Islet of Langerhans (tissue), 1 donor: ENCODE data around the gene ADPRM.
"Not testable (repeated sequence)": the region's sequence is repeated elsewhere in the genome, so short reads cannot be mapped to it uniquely, and the experiment has no call there.

ENCODE experiments used
- FAIRE-seq: peaks from one replicate; lab custom pipeline; 2011; peaks lifted over from hg19 to GRCh38; lab: Jason Lieb, UNC

The ADPRM gene, protein sequence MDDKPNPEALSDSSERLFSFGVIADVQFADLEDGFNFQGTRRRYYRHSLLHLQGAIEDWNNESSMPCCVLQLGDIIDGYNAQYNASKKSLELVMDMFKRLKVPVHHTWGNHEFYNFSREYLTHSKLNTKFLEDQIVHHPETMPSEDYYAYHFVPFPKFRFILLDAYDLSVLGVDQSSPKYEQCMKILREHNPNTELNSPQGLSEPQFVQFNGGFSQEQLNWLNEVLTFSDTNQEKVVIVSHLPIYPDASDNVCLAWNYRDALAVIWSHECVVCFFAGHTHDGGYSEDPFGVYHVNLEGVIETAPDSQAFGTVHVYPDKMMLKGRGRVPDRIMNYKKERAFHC

DNA sequence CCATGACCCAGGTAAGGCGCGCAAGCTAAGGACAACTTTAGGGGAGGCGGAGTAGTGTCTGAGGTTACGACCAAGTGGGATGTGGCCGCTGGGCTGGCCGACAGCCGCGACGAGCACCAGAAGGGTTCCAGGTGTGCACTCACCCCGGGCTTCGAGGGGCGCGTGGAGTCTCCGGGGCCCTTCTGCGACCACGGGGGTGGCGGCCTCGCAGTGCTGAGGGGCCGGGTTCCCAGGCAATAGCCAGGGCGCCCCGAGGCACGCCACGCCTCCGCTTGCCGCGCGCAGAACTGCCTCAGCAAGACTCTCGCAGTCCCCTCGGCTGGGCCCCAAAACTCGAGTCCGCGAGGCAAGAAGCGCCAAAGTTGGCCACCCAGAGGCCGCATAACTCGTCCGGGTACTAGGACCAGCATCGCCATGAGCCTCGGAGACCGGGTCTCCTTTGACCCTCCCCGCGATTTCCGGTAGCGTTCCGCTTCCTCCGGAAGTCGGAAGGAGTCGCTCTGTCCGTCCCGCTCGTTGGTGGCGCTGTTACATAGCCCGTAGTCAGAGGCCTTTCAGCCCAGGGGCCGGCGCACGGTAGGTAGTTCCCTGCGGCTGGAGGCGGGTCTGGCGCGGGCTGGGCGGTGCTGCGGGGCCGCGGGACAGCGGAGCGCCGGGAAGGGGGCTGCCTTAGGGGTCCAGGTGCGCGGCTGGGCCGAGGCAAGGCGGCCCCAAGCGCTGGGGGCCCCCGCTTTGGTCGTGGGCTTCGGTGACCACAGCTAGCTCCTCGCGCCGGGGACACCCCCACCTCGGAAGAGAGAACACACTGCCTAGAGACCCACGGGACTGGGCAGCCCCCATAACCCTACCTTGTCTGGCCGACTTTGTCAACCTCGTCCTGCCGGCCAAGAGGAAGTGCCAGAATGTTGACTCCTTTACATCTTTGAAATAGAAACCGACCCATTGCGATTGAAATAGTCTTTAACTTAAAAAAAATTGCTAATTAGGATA lies at the start of gene ADPRM, which contains the start of gene SCO1:
ADPRM (plus strand) TSS at position 503 of the 990 bp plus-strand sequence. CDS start 7,333 bp downstream, outside the sequence.
SCO1 (minus strand) TSS at position 442 of the 990 bp plus-strand sequence; CDS start at position 416, 26 bp downstream.
- FAIRE-seq, result peak; percentile 92

DNA sequence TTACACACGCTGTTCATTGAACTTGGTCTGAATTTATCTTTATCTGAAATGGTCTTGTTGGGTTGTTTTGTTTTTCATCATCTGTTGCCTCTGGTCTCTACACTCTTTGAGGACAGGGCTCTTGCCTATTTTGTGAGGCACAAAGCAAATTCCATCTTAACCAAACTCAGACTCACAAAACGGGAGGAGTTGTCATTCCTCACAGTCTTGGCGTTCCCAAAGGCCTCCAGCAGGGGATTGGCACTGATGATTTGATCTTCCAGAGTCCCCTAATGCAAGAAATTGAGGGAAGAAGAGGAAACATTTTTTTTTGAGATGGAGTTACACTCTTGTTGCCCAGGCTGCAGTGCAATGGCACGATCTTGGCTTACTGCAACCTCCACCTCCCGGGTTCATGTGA lies 49.0 kb upstream of the ADPRM start:
- FAIRE-seq, result no peak

DNA sequence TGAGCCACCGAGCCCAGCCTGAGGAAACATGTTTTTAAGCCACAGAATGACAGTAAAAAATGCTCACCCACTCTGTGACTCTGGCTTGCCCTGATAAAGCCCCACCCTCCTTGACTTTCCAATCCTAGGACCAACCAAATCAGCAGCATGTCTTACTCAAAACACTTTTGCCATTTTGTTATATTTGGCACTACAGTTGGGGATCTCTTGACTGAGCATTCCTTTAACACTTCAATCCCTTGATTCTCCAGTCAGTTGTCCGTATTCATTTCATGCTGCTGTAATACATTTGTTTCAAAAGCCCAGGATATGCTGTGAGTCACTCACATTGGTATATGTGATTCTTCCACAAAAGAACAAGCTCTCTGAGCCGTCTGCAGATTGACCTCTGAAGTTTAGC lies 48.4 kb upstream of the ADPRM start:
- FAIRE-seq, result no peak

DNA sequence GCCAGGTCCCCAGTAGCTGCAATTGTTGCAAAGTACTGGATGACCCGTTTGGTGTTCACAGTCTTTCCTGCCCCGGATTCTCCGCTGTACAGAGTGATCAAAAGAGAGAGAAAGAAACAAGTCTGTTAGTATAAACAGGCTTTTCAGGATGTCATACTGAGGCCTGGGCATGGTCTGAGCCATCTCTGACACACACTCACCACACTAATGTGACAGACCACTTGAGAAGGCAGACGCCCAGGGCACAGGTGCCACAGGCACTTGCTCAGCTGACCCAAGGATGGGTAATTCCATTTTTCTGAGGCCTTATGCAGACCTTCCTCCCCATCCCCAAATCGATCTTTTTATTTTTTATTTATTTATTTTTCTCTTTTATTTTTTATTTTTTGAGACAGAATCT lies 47.8 kb upstream of the ADPRM start:
- no peak for FAIRE-seq

DNA sequence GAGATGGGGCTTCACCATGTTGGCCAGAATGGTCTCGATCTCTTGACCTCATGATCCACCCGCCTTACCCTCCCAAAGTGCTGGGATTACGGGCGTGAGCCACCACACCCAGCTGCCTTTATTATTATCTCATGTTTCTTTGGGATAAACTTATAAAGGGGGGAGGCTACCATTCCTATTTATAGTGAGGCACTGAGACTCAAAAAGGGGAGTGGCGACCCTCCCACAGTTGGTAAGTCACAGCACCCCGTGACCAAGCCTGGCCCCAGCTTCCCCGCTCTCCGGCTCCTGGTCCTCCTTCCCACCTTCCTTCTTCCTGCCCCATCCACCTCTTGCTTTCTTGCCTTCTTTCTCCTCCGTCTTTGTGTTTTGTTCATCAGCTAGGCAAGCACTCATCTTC lies 45.5 kb upstream of the ADPRM start:
- FAIRE-seq, result no peak

DNA sequence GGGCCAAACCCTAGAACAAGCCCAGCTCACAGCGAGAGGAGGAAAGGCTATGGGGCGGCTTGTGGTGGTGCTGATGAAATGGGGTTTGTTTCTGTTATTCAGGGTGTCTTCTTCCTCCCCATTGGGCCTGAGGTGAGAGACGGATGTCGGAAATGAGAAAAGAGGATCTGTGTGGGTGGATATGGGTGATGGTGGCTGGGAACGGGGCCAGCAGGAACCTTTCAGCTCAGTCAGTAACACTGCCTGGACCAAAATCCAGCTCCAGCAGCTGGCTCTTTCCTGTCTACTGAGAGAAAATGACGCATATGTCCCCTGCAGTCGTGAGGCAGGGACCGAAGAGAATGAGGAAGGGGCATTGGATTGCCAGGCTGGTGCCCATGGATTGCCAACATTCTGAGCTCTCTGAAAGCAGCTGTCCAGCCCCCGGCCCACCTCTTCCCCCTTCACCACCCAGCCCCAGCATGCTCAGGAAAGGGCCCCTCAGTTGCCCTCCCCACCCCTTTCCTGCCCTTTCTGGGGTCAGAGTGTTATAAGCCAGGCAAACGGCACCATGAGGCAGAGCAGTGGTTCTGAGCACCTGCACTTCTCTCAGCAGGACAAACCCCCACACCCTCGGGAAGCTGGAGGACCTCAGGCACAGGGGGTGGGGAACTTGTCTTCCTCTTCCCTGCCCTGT lies 44.3 kb upstream of the ADPRM start:
- FAIRE-seq, result no peak

DNA sequence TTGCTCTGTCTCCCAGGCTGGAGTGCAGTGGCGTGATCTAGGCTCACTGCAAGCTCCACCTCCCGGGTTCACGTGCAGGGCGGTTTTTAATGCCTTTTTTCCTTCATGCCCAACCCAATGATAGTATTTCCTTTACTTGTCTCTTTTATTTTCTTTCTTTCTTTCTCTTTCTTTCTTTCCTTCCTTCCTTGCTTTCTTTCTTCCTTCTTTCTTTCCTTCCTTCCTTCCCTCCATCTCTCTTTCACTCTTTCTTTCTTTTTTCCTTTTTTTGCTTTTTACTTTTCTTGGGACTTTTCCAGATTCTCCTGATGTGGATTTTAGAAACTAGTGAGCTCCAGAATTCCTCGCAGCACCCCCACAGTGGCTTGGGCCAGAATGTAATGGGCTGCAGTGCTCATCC lies 43.4 kb upstream of the ADPRM start:
- FAIRE-seq, result no peak

DNA sequence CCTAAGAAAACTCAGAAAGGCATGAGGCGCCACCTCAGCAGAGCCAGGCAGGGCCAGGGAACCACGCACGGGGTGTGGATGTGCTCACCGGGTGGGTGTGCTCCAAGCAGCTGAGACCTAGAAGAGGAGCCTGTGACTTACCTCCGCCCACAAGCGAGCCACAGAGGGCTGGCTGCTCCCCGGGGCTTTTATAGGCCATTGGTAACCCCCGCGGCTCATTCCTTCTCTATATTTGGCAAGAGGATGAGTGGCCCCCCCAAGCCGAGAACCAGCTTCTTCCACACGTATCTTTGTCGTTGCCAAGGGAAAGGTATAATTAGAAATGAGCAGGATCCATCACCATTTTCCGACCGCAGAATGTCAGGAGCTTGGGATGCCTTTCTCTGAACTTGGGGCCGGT lies 40.2 kb upstream of the ADPRM start, which contains the start of gene MYH3:
MYH3 (minus strand) TSS at position 162 of the 400 bp plus-strand sequence. CDS start 2,245 bp downstream, outside the sequence.
- no peak for FAIRE-seq

DNA sequence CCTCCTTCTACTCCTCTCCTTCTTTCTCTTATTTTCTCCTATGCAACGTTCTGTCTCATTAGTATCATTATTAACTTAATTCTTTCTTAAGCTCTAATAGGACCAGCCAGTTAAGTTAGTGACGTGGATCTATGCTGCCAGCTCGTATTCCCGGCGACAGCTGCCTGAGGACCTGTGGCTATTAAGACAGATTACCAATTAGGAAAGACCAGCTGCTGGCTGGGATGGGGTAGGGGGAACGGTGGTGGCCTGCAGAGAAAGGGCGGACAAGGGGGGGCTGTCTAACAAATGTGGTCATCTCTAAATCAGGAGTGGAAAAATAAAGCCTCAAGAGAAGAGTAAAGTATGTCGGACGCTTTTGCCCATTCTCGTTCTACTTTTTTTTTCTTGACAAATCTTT lies 39.5 kb upstream of the ADPRM start:
- no peak for FAIRE-seq

DNA sequence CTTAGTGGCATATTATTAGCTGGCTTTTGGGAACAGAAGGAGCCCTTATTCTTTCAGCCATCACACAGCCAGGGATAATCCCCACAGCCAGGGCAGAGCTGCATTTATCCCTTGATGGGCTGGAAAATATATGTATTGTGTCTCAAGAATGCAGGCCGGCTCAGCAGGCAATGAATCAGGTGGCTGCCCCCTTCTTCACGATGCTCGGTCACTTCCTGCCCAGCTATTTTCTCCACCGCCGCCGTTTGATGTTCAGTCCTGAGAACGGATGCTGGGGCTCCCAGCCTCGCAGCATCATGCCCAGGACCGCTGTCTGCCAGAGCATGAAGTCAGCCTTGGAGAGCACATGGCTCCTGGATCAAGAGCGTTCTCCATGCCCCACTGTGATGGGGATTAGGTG lies 36.0 kb upstream of the ADPRM start:
- FAIRE-seq, result no peak

DNA sequence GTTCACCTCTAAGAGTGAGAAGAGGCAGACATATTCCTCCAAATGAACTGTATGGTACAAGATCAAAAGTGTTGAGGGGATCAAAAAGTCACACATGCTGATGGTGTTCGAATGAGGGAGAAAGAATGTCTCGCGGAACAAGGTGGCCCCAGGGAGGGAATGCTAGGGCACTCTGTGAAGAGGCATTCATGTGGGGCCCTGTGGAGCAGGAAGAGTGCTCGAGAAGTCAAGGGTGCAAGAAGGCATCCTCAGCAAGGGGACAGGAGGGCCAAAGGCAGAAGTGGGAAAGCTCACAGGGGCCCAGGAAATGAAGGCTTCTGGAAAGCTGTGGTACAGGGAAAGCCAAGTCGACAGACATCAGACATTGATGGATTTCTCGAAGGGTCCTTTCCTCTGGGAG lies 34.2 kb upstream of the ADPRM start:
- FAIRE-seq, result no peak

DNA sequence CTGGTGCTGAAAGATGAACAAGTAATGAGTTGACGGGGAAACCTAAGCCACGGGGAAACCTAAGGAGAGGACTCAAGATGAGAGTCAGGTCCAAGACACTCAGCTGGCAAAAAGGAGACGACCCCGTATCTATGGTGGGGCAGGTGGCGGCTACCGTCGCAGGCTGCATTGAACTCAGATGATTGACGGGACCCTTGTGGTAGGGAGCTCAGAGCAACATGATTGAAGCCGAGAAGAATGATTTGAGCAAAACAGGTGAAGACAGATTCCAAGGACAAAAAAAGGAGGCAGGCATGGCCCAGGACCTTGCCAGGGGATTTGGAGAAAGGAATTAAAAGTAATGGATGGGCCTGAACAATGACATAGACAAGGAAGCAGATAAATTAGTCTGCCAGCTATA lies 32.8 kb upstream of the ADPRM start:
- FAIRE-seq, result no peak

DNA sequence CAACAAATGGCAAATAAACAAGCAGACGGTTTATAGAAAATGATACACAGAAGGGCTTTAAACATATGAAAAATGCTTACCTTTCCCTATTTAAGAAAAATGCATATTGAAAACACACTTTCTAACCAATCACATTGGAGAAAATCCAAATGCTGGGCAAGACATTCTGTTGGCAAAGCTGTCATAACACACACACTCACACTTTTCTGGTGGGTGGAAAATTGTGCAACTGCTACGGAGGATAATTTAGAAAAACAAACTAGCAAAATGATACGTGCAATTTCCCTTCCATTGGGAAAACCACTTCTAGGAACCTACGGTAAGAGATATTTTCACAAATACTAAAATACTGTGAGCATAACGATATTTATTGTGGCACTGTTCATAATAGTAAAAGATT lies 30.5 kb upstream of the ADPRM start:
- FAIRE-seq, result no peak

DNA sequence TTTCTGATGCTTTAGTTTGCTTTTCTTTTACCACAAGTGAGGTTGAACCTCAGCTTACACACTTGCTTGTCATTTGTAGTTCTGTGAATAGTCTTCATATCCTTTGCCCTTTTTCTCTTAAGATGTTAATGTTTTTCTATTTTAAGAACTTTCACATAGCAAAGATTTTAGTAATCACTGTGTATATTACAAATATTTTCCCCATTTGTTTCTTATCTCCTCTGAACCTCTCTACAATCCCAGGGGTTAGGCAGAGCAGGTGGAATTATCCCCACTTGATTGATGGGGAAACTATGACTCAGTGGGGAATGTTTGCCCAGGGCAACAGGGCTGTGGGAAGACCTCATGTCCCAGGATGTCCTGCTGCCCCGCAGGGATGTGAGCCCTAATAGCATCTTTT lies 28.6 kb upstream of the ADPRM start:
- FAIRE-seq, result no peak

DNA sequence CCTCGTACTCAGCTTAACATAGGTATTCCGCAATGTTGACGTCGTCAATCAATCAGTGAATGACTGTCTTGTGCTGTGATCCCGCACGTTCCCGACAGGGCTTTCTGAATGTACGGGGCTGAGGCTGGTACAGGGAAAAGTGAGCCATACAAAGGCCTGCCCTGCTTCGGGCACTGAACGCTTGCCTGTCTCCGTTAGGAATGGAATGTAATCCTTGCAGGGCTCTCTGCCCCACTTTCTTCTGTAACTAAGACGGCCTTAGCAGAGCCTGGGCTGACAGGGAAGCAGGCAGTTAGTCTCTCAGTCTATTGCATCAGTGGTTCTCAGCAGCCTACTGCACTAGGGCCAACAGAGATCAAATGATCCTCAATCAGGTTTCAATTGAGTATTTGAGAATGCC lies 24.1 kb upstream of the ADPRM start:
- no peak for FAIRE-seq

DNA sequence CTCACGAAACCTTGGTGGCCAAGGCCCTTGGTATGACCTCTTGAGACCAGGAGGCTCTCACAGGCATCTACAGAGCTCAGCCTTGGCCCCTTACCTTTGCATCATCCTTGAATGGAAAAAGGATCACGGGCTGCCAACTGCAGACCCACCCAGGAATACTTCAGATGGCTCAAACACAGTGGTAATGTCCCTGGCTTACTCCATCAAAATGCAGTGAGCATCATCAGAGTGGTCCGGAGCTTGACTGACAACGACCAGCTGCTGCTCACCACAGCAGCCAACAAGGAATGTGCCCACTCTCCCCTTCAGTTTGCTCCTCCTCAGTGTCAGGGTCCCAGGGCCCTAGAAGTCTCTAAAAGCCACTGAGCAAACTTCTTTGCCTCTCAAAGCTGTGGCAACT lies 22.7 kb upstream of the ADPRM start:
- no peak for FAIRE-seq

DNA sequence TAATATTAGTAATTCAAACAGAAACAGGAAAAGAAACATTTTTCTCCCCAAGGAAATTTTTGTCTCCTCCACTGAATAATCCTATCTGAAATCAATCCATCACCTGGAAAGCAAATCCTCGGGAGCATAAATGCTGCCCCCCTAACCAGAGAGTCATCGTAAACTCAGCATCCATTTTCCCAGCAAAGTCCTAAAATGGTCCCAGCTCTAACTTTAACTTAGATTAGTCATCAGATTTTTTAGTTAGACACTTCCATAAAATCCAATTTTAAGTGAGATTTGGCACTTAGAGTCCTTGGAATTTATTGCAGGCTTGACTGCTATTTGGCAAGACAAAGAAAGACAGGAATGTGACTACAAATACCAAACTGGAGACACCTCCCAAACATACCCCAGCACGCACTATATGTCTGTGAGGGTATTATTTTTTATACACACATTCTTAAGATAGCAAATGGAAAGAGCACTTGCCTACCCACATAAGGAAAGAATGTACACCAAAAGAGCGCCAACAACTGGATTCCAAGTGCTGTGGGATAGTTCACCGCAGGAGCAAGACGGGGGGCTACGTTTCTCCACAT lies 15.4 kb upstream of the ADPRM start:
- no peak for FAIRE-seq

DNA sequence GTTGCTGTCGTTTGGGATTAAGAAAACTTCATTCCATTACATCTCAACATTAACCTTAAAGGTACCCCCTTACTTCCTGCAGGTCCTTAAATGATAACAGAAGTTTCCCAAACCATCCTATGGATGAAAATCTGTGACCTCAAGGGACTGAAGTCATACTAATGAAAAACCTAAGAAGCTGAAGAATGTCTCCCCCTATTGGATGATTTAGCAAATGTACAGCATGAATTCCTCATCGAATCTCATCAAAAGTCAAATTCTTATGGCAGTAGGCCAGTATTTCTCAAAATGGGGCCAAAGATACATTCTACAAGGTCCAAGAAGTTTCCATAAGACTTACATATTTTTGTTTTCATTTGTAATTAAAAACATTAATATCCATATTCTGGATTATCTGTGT lies 13.5 kb upstream of the ADPRM start:
- no peak for FAIRE-seq

DNA sequence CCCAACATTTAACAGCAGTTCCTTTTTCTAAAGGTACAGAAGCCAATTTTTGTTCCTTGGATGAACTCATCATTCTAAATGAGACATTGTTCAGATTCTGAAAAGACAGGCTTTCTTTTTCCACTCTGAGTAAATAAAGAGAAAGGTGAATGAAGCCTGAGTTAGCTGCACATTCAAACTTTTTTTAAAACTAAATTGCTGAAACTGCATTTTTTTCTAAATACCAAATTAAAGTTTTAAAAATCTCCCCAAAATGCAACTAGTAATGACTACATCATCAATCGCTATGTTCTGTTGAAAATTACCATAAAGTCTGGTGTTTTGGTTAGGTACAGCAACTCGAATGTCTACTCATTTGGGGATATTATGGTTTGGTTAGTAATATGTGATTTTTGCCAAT lies 9.9 kb upstream of the ADPRM start:
- FAIRE-seq, result no peak

DNA sequence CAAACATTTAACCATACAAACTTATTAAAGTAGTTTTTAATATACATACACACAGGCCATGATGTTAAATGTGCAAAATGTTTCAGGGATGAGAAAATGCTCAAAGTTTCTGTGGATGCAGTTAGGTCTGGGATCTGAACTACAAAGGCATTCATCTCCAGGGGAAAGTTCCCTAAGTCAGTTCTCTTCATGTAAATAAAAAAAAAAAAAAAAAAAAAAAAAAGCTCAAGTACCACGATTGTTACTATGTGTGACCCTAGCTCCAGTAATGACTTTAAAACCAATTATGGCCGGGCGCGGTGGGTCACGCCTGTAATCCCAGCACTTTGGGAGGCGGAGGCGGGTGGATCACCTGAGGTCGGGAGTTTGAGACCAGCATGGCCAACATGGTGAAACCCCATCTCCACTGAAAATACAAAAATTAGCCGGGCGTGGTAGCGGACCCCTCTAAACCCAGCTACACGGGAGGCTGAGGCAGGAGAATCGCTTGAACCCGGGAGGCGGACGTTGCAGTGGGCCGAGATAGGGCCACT lies 1.5 kb upstream of the ADPRM start:
- not testable (repeated sequence) for FAIRE-seq

DNA sequence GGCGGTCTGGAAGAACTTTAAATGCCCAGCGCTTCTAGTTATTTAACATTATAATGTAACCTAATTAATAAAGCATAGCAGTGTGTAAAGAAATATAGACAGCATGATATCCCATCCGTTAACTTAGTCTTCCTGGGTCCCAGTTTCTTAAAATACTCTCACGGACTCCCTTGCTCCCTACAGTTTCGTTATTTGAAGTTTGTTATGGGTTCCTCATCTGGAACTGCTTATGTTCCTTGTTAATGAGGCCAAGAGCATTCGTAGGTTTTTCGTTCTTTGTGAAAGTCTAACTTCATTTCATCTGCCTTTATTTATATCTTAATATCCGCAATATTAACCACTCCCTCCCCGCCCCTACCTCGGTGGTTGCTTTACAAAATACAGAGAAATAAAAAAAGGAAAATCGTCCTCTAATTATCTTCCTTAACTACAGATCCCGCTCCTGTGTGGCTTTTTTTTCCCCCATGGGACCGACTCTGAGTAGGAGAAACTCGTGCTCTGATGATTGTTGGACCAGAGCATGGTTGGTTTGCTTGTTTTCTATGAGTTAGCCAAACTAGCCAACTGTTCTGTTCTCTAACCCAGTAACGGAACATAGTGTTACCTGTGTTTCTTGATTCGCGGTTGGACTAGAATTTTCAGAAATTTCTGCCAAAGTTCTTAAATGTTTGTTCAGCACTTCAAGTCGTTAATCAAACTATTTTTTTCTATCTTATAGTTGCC lies 863 bp downstream of the ADPRM start:
- FAIRE-seq, result no peak
